Tibial artery (tissue), 4 donors: ENCODE results near the gene SLC7A6.

ENCODE experiments used
- DNase-seq, 2 donors: peaks; one replicate each; pipeline ENCODE4 v3.0.0-alpha.2; 2019
- H3K27ac ChIP-seq, 2 donors: fragments of 200-600 bp; sonication (generic) in 1 of 2; 1 replicate in 1 of 2; 2 replicates in 1 of 2; pipeline ENCODE4 v1.5.1; 2018 to 2019; ENCODE audit warnings: mild to moderate bottlenecking in 1 of 2
- H3K27me3 ChIP-seq, 2 donors: fragments of 200-600 bp; sonication (generic) in 1 of 2; one replicate each; pipeline versions ENCODE4 v1.5.1 to v1.6.0; 2016 to 2019
- H3K36me3 ChIP-seq, 3 donors: fragments of 200-600 bp; sonication (generic) in 2 of 3; one replicate each; pipeline ENCODE4 v1.5.1; 2016 to 2019; ENCODE audit warnings: mild to moderate bottlenecking in 2 of 3
- H3K4me1 ChIP-seq, 4 donors: fragments of 200-600 bp; sonication (generic) in 2 of 4; 1 replicate in 3 of 4; 2 replicates in 1 of 4; pipeline ENCODE4 v1.5.1; 2016 to 2019
- H3K4me3 ChIP-seq, 2 donors: fragments of 200-600 bp; sonication (generic) in 1 of 2; 1 replicate in 1 of 2; 2 replicates in 1 of 2; pipeline ENCODE4 v1.5.1; 2018 to 2019; ENCODE audit warnings: mild to moderate bottlenecking in 2 of 2
- H3K9me3 ChIP-seq, 3 donors: fragments of 200-600 bp; sonication (generic) in 1 of 3; one replicate each; pipeline ENCODE4 v1.5.1; 2016 to 2019
- intact Hi-C: fragments of 100-400 bp; cut with DNase I; formaldehyde crosslinking; loops from one replicate; pipeline ENCODE4 v1.15.0; 2023; ENCODE audit warnings: low total_unique reads
- TF ChIP-seq, protein P1 (sequence below), 2 experiments: fragments of 200-600 bp in 1 of 2; fragments of 450-650 bp in 1 of 2; IDR thresholded peaks; one replicate each; pipeline ENCODE4 v1.5.1; 2017 to 2019; ENCODE audit warnings: antibody characterized with exemption in 2 of 2, mild to moderate bottlenecking in 1 of 2, moderate library complexity in 1 of 2

Gene SLC7A6

DNA sequence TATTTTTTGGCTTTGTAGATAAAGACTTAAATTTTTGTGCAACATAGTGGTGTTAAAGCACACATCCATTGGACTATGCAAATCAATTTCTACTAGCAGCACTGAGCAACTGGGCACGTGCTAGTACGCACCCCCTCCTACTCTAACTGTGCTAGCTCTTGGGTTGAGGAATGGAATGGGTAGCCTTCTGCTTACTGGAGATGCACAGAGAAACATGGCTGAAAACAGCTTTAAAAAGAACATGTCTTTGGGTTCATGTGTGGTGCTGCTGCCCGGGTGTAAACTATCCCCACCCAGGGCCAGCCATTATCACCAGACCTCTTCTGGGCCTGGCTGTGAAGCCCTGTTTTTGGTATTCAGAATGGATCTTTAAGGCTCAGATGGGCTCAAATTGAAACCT, 35.7 kb upstream of the SLC7A6 start:
- Histone ChIP-seq H3K27me3 (no peaks in the 10 kb centered on the region), H3K27ac (no peak overlapping the region), H3K9me3 (no peaks in the 10 kb centered on the region), H3K4me1 (peaks cover 0 to 13% (median 3%) of the 10 kb centered on the region in 4 donors), H3K4me3 (no peak overlapping the region), H3K36me3 (peaks cover 0 to 49% (median 0%) of the 10 kb centered on the region in 3 donors)
- intact Hi-C loops: loop anchor here (5.0 kb wide), 1 partner anchor 236 kb away; no protein-coding TSS in a partner anchor
- no peak for DNase-seq
- TF ChIP-seq, protein P1, sequence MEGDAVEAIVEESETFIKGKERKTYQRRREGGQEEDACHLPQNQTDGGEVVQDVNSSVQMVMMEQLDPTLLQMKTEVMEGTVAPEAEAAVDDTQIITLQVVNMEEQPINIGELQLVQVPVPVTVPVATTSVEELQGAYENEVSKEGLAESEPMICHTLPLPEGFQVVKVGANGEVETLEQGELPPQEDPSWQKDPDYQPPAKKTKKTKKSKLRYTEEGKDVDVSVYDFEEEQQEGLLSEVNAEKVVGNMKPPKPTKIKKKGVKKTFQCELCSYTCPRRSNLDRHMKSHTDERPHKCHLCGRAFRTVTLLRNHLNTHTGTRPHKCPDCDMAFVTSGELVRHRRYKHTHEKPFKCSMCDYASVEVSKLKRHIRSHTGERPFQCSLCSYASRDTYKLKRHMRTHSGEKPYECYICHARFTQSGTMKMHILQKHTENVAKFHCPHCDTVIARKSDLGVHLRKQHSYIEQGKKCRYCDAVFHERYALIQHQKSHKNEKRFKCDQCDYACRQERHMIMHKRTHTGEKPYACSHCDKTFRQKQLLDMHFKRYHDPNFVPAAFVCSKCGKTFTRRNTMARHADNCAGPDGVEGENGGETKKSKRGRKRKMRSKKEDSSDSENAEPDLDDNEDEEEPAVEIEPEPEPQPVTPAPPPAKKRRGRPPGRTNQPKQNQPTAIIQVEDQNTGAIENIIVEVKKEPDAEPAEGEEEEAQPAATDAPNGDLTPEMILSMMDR (IDR thresholded peaks at IDR 0.05): no peak

DNA sequence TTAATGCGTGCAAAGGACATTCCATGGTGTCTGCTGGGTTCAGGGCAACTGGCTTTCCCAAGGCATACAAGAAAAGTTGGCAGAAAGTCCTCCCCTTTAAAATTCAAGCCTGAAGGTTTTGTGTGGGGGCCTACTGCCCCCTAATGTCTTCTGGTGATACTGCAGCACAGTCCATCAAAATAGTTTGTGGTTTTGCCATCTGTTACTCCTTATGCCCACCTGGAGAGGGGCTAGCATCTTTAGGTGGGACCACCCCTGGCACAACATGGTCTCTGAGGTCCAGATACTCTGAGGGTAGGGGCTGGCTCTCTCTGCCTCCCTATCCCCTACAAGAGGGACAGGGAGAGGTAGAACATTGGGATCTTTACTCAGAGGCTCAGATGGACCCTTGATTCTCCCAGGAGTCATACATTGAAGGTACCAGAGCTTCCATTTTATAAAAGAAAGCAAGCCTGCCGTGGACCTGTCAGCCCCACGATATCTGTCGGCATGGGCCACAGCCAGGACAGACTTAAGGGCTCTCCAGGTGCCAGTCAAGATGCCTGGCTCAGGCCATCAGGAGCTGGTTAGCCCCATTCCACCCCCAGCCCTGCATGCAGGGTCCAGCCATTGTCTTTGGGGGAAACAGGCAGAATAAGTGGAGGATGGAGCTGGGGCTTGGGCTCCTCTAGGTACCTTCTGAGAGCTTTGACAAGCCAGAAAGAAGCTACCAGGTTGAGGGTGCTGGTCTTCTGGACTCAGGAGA, 34.7 kb upstream of the SLC7A6 start:
- TF ChIP-seq, protein P1 (IDR thresholded peaks at IDR 0.05): peak; percentile 88 to 89
- Histone ChIP-seq H3K4me3 (no peak overlapping the region), H3K4me1 (peaks cover 0 to 16% (median 3%) of the 10 kb centered on the region in 4 donors), H3K27me3 (no peaks in the 10 kb centered on the region), H3K9me3 (no peaks in the 10 kb centered on the region), H3K36me3 (peaks cover 0 to 49% (median 0%) of the 10 kb centered on the region in 3 donors), H3K27ac (no peak overlapping the region)
- intact Hi-C loops: loop anchor here (5.0 to 10.0 kb wide), 2 partner anchors 145 to 237 kb away; partner anchors contain the start of gene NFATC3
- peak in 1 of 2 donors; percentile 70 for DNase-seq

DNA sequence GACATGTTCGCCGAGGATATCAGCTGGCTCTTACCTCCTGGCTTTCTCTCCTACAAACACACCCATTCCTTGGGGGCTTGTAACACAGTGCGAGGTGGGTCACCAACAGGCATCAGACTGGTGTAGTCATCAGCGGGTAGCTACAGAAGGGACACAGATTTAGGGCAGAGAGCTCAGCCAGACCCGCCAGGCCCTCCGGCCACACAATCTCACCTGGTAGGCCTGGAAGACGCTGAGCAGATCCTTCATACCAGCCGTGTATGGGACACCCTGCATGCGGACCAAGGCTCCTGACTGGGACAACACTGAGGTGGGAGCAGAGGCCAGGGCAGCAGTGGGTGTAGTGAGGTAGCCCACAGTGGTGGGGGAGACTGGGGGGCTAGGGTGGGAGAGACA, 34.2 kb upstream of the SLC7A6 start:
- H3K27ac ChIP-seq: no peak overlapping the region
- H3K4me3 ChIP-seq: no peak overlapping the region
- peak in 1 of 2 donors; percentile 63 for DNase-seq
- H3K36me3 ChIP-seq: peaks cover 0 to 45% (median 0%) of the 10 kb centered on the region in 3 donors
- intact Hi-C loops: loop anchor here (10.0 kb wide), 1 partner anchor 145 kb away; the partner anchor contains the start of gene NFATC3
- H3K9me3 ChIP-seq: no peaks in the 10 kb centered on the region
- peaks cover 0 to 16% (median 3%) of the 10 kb centered on the region in 4 donors for H3K4me1 ChIP-seq
- no peaks in the 10 kb centered on the region for H3K27me3 ChIP-seq
- TF ChIP-seq, protein P1 (IDR thresholded peaks at IDR 0.05): no peak

DNA sequence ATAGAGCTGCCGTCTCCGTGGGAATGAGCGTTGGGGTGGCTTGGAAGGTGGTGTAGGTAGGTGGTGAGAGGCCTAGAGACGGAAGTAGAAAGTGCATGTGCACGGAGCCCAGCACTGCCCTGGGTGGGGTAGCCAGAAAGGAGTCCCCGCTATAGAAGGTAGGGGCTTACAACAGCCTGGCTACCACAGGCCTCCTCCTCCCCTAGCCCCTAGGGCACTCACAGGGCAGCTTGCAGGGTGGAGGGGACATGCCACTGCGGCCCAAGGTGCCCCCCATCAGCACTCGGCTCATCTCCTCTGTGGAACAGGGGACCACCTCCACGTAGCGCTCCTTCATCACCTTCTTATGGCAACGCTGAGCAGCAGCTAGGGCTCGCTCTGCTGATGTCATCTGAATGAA, 33.4 kb upstream of the SLC7A6 start:
- no peak overlapping the region for H3K27ac ChIP-seq
- peaks cover 0 to 21% (median 6%) of the 10 kb centered on the region in 4 donors for H3K4me1 ChIP-seq
- TF ChIP-seq, protein P1 (IDR thresholded peaks at IDR 0.05): no peak
- no peak overlapping the region for H3K4me3 ChIP-seq
- no peak for DNase-seq
- no peaks in the 10 kb centered on the region for H3K9me3 ChIP-seq
- peaks cover 0 to 45% (median 0%) of the 10 kb centered on the region in 3 donors for H3K36me3 ChIP-seq
- intact Hi-C loops: loop anchor here (10.0 kb wide), 1 partner anchor 146 kb away; the partner anchor contains the start of gene NFATC3
- H3K27me3 ChIP-seq: no peaks in the 10 kb centered on the region

DNA sequence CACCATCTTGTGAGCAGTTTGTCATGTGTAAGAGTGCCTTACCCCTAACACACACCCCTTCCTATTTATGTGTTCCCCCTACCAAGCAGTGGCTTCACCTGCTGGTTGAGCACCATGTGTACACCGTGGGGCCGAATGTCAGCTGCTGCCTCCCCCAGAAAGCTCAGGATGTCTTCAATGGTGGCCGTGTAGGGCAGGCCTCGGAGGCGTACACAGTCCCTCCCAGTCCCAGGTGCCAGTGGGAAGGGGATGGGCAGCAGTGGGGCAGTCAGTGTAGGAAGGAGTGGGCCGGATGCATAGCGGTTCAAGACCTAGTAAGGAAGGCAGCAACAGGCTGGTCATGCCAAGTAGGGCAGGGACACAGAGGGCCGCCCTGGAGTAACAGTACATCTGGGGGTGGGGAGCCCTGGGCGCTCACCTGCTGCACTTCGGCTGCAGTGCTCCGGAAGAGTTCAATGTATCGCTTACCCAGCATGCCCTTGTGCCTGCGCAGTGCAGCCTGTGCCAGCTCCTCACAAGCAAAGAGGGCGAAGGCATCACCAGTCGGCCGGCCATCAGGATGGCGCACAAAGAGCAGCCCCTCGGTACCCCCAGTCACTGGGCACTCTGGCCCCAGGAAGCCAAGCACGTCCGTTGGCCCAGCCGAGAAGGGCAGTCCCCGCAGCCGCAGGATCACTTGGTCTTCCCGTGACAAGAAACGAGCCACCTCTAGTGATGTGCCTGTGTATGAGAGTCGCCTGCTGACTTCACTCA, 32.8 kb upstream of the SLC7A6 start:
- H3K36me3 ChIP-seq: peaks cover 0 to 39% (median 0%) of the 10 kb centered on the region in 3 donors
- no peak overlapping the region for H3K4me3 ChIP-seq
- H3K27me3 ChIP-seq: no peaks in the 10 kb centered on the region
- DNase-seq: peak in 1 of 2 donors; percentile 66
- no peaks in the 10 kb centered on the region for H3K9me3 ChIP-seq
- H3K27ac ChIP-seq: no peak overlapping the region
- peaks cover 0 to 27% (median 12%) of the 10 kb centered on the region in 4 donors for H3K4me1 ChIP-seq
- intact Hi-C loops: loop anchor here (10.0 kb wide), 1 partner anchor 147 kb away; the partner anchor contains the start of gene NFATC3
- TF ChIP-seq, protein P1 (IDR thresholded peaks at IDR 0.05): no peak
